IPS-NIHi11 (cell line): ENCODE measurements around the gene ART3.

Experiments used
- DNase-seq: peaks from one replicate; pipeline ENCODE4 v3.0.0; 2012; ENCODE audit warnings: mixed read lengths, low spot score

ART3 gene

GRCh38 chr4:76148142-76148865, 73.8 kb downstream of the ART3 start, which contains the start of gene NUP54:
TSS of gene NUP54 (minus strand) at chr4:76148397. CDS start at chr4:76148374, 23 bp downstream.
- DNase-seq, result peak; percentile 94

- DNase-seq, result no peak
Measured at GRCh38 chr4:76153356-76153755, 78.8 kb downstream of the ART3 start.

- DNase-seq, result no peak
Measured at GRCh38 chr4:76155979-76156378, 81.5 kb downstream of the ART3 start.

GRCh38 chr4:76156635-76157034, 82.1 kb downstream of the ART3 start:
- no peak for DNase-seq

GRCh38 chr4:76160355-76160754, 85.8 kb downstream of the ART3 start:
- no peak for DNase-seq
